Small intestine (tissue), 7 donors: ENCODE results near the gene SGO2. TPM values are rescaled to one million over a fixed set of nuclear protein-coding genes. Genes with fewer than 3 reads are reported as not detected.
"Not testable (repeated sequence)": the region's sequence is repeated elsewhere in the genome, so short reads cannot be mapped to it uniquely, and the experiment has no call there.

Experiments
- DNase-seq, 2 donors: peaks; one replicate each; pipeline versions ENCODE4 v3.0.0 to v3.0.0-alpha.2; 2013
- FAIRE-seq: peaks from 2 replicates; lab custom pipeline; 2012; peaks lifted over from hg19 to GRCh38; lab: Jason Lieb, UNC
- H3K27ac ChIP-seq, 3 donors: one replicate each; pipeline ENCODE4 v1.5.1; 2013; ENCODE audit warnings: low read length in 2 of 3, mild to moderate bottlenecking in 2 of 3, control low read depth in 1 of 3, inconsistent platforms in 1 of 3, low read depth in 1 of 3, moderate library complexity in 1 of 3
- H3K27me3 ChIP-seq, 3 donors: one replicate each; pipeline ENCODE4 v1.6.1; 2013; ENCODE audit warnings: low read length in 3 of 3, inconsistent platforms in 1 of 3; ENCODE audit not compliant: control insufficient read depth in 3 of 3, insufficient read depth in 3 of 3
- H3K36me3 ChIP-seq, 3 donors: one replicate each; pipeline ENCODE4 v1.6.1; 2013; ENCODE audit warnings: low read length in 3 of 3, inconsistent platforms in 1 of 3, low read depth in 1 of 3, mild to moderate bottlenecking in 1 of 3, moderate library complexity in 1 of 3; ENCODE audit not compliant: control insufficient read depth in 3 of 3, insufficient read depth in 2 of 3
- H3K4me1 ChIP-seq, 3 donors: one replicate each; pipeline ENCODE4 v1.6.1; 2013; ENCODE audit warnings: low read length in 2 of 3, inconsistent platforms in 1 of 3, low read depth in 1 of 3, mild to moderate bottlenecking in 1 of 3, moderate library complexity in 1 of 3; ENCODE audit not compliant: control insufficient read depth in 3 of 3, insufficient read depth in 2 of 3
- H3K4me3 ChIP-seq, 3 donors: one replicate each; pipeline ENCODE4 v1.5.1; 2013; ENCODE audit warnings: low read length in 3 of 3, control low read depth in 1 of 3, inconsistent platforms in 1 of 3, low read depth in 1 of 3, mild to moderate bottlenecking in 1 of 3, moderate library complexity in 1 of 3
- H3K9me3 ChIP-seq, 2 donors: one replicate each; pipeline ENCODE4 v1.6.1; 2013; ENCODE audit warnings: low read depth in 1 of 2, low read length in 1 of 2; ENCODE audit not compliant: control insufficient read depth in 2 of 2, insufficient read depth in 1 of 2
- WGBS, 3 donors: extraction: QIAGEN DNeasy Blood & Tissue Kit; methylation state at CpG; one replicate each; pipeline ENCODE4 v1.1.7; 2013; 5-methylcytosine and 5-hydroxymethylcytosine counted together
- polyA plus RNA-seq, 4 donors: library from polyadenylated mRNA; stranded (reverse) in 3 of 4; unstranded in 1 of 4; fragments of 200-250 nt in 3 of 4; fragments of 120-200 nt in 1 of 4; gene quantifications; one replicate each; pipeline versions ENCODE4 v1.2.1 to v1.2.3, GENCODE V29; 2013
- donor health status: healthy with polysubstance abuse.
- donor health status: control.
- donor health status: control.
- donor health status: Bipolar disorder and iron deficiency.
- donor health status: healthy.

The SGO2 gene
- polyA plus RNA-seq, 4 donors, result 0.27 to 6.4 (median 3.2) TPM

- WGBS, 3 donors, result 66 to 75% (median 73%) methylated on average over 3 of the region's 3 CpGs
- no peaks in the 10 kb centered on the region for H3K36me3 ChIP-seq
- no peak for FAIRE-seq
Measured at GRCh38 chr2:200603972-200604371, 78.0 kb downstream of the SGO2 start.

GRCh38 chr2:200604571-200605255, 78.7 kb downstream of the SGO2 start:
- DNase-seq (no peak), FAIRE-seq (no peak)
- Histone ChIP-seq H3K36me3 (no peaks in the 10 kb centered on the region), H3K4me3 (no peak overlapping the region), H3K9me3 (no peaks in the 10 kb centered on the region), H3K4me1 (peaks cover 0 to 4% (median 0%) of the 10 kb centered on the region in 3 donors), H3K27me3 (no peaks in the 10 kb centered on the region), H3K27ac (no peak overlapping the region)
- 70 to 90% (median 79%) methylated on average over 5 of the region's 5 CpGs for WGBS, 3 donors

More at GRCh38 chr2:200603972-200604371, 78.0 kb downstream of the SGO2 start:
- no peaks in the 10 kb centered on the region for H3K27me3 ChIP-seq
- peak in 1 of 2 donors; percentile 74 for DNase-seq
- H3K27ac ChIP-seq, result no peak overlapping the region
- no peak overlapping the region for H3K4me3 ChIP-seq
- H3K9me3 ChIP-seq, result no peaks in the 10 kb centered on the region
- peaks cover 0 to 4% (median 0%) of the 10 kb centered on the region in 3 donors for H3K4me1 ChIP-seq

- FAIRE-seq (no peak), DNase-seq (no peak)
- H3K4me3 ChIP-seq, result no peak overlapping the region
- WGBS, 3 donors, result 54 to 77% (median 67%) methylated on average over 3 of the region's 3 CpGs
- no peaks in the 10 kb centered on the region for H3K27me3 ChIP-seq
- peaks cover 0 to 4% (median 0%) of the 10 kb centered on the region in 3 donors for H3K4me1 ChIP-seq
- H3K27ac ChIP-seq, result no peak overlapping the region
- H3K9me3 ChIP-seq, result no peaks in the 10 kb centered on the region
- no peaks in the 10 kb centered on the region for H3K36me3 ChIP-seq
Measured at GRCh38 chr2:200608341-200609027, 82.5 kb downstream of the SGO2 start.

- DNase-seq (no peak), FAIRE-seq (no peak)
- Histone ChIP-seq H3K9me3 (no peaks in the 10 kb centered on the region), H3K36me3 (no peaks in the 10 kb centered on the region), H3K27me3 (no peaks in the 10 kb centered on the region), H3K4me3 (no peak overlapping the region), H3K27ac (no peak overlapping the region), H3K4me1 (no peaks in the 10 kb centered on the region)
Measured at GRCh38 chr2:200609028-200609614, 83.1 kb downstream of the SGO2 start.

- not testable (repeated sequence) for H3K9me3 ChIP-seq, DNase-seq, H3K4me1 ChIP-seq, H3K36me3 ChIP-seq, H3K27me3 ChIP-seq, H3K4me3 ChIP-seq, FAIRE-seq, H3K27ac ChIP-seq
- 77 to 91% (median 78%) methylated on average over 3 of the region's 3 CpGs for WGBS, 3 donors
Measured at GRCh38 chr2:200610217-200610616, 84.2 kb downstream of the SGO2 start.

- H3K9me3 ChIP-seq, result no peaks in the 10 kb centered on the region
- 82 to 86% (median 86%) methylated on average over 4 of the region's 4 CpGs for WGBS, 3 donors
- peaks cover 0 to 3% (median 0%) of the 10 kb centered on the region in 3 donors for H3K36me3 ChIP-seq
- DNase-seq, result no peak
- H3K4me3 ChIP-seq, result no peak overlapping the region
- no peak overlapping the region for H3K27ac ChIP-seq
- no peaks in the 10 kb centered on the region for H3K4me1 ChIP-seq
- no peak for FAIRE-seq
- H3K27me3 ChIP-seq, result no peaks in the 10 kb centered on the region
Measured at GRCh38 chr2:200613692-200614091, 87.7 kb downstream of the SGO2 start.

- Histone ChIP-seq H3K27ac (no peak overlapping the region), H3K4me3 (no peak overlapping the region), H3K27me3 (no peaks in the 10 kb centered on the region), H3K36me3 (peaks cover 0 to 3% (median 0%) of the 10 kb centered on the region in 3 donors), H3K4me1 (no peaks in the 10 kb centered on the region), H3K9me3 (no peaks in the 10 kb centered on the region)
- FAIRE-seq, result no peak
- no peak for DNase-seq
- 82 to 96% (median 86%) methylated on average over 2 of the region's 2 CpGs for WGBS, 3 donors
Measured at GRCh38 chr2:200614249-200614648, 88.2 kb downstream of the SGO2 start.

- FAIRE-seq (no peak), DNase-seq (no peak)
- Histone ChIP-seq H3K9me3 (no peaks in the 10 kb centered on the region), H3K27me3 (no peaks in the 10 kb centered on the region), H3K36me3 (peaks cover 0 to 3% (median 0%) of the 10 kb centered on the region in 3 donors), H3K4me1 (no peaks in the 10 kb centered on the region), H3K27ac (no peak overlapping the region), H3K4me3 (no peak overlapping the region)
- 83 to 94% (median 84%) methylated on average over 1 of the region's 1 CpG for WGBS, 3 donors
Measured at GRCh38 chr2:200615247-200615646, 89.2 kb downstream of the SGO2 start.
